COLO668 (cell line): Measurements from ENCODE around the gene NUB1.

Experiments used
- DNase-seq: peaks from one replicate; lab custom pipeline; 2025; ENCODE audit not compliant: unreplicated experiment; lab: John Stamatoyannopoulos, UW

Gene NUB1

GRCh38 chr7:151420144-151420543 is 78.5 kb downstream of the NUB1 start:
- no peak for DNase-seq

GRCh38 chr7:151422212-151422611 is 80.6 kb downstream of the NUB1 start:
- DNase-seq: no peak

- no peak for DNase-seq
Observed at GRCh38 chr7:151423226-151423625, 81.6 kb downstream of the NUB1 start.

DNA sequence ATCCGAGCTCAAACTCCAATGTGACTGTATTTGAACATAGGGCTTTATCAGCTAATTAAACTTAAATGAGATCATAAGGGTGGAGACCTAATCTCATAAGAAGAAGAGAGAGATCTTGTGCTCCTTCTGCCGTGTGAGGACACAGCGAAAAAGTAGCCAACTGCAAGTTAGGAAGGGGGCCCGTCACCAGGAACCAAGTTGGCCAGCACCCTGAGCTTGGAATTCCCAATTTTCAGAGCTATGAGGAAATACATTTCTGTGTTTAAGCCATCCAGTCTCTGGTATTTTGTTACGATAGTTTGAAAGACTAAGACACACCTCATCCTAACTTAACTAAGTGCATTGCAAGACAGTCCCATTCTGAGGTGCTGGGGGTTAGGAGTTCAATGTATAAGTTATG is 82.3 kb downstream of the NUB1 start:
- no peak for DNase-seq

- no peak for DNase-seq
Observed at GRCh38 chr7:151424799-151425198, 83.2 kb downstream of the NUB1 start.

GRCh38 chr7:151425670-151426440 is 84.2 kb downstream of the NUB1 start:
- DNase-seq: no peak

GRCh38 chr7:151426441-151426903 is 84.9 kb downstream of the NUB1 start:
- no peak for DNase-seq

GRCh38 chr7:151426904-151427704 is 85.5 kb downstream of the NUB1 start:
- no peak for DNase-seq

DNA sequence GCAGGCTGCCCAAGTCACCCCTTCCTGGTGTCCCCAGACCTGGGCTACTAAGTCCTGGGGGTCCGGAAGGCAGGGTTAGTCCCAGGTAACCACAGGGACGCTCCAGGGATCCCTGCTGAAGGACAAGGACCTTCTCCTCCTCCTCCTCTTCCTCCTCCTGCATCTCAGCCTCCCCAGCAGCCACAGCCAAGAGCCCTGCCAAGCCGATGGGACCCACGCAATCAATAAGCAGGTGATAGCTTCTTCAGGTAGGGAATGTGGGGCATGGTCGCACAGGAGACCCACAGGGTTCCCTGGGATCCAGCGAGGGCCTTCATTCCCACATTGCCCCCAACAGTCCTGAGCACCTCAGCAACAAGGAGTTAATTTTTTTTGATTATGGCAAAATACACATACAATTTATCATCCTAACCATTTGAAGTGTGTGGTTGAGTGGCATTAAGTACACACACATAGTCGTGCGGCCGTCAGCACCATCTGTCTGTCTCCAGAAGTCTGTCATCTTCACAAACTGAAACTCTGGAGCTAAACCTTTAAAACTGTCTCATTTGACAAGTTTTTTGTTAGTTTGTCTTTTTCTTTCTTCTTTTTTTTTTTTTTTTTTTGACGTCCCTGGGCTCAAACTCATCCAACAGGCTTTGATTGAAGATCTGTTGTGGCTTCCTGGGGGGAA is 86.2 kb downstream of the NUB1 start:
- no peak for DNase-seq
